NCI-H1694 treated with DMSO at 0.1 percent for 48 hours (cell line): ENCODE data around the gene ECHS1.
A peak's percentile ranks its signal among the peaks of the same experiment; 100 is the strongest.
"Not testable (repeated sequence)": the region's sequence is repeated elsewhere in the genome, so short reads cannot be mapped to it uniquely, and the experiment has no call there.

ENCODE experiments used
- DNase-seq: peaks from one replicate; lab custom pipeline; 2025; lab: John Stamatoyannopoulos, UW

ECHS1 gene

DNA sequence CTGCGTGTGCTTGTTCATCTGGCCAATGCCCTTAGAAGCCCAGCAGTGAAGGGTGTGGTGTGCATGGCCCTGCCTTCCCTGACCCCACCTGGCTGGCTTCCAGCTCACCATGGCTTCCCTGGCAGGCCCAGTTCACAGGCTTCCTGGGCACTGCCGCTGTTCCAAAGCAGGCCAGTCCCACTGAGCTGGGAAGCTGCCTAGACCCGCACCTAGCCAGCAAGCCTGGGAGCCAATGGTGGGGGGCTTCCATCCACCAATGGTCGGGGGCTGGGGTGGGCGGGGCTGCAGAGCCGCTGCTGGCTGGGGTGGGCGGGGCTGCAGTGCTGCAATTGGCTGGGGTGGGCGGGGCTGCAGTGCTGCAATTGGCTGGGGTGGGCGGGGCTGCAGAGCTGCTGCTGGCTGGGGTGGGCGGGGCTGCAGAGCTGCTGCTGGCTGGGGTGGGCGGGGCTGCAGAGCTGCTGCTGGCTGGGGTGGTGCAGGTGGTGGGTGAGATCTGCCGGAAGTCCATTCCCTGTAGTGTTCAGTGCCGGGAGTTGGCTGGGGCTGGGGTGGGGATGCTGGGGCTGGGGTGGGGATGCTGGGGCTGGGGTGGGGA, 48.9 kb downstream of the ECHS1 start:
- peak; percentile 20 for DNase-seq

DNA sequence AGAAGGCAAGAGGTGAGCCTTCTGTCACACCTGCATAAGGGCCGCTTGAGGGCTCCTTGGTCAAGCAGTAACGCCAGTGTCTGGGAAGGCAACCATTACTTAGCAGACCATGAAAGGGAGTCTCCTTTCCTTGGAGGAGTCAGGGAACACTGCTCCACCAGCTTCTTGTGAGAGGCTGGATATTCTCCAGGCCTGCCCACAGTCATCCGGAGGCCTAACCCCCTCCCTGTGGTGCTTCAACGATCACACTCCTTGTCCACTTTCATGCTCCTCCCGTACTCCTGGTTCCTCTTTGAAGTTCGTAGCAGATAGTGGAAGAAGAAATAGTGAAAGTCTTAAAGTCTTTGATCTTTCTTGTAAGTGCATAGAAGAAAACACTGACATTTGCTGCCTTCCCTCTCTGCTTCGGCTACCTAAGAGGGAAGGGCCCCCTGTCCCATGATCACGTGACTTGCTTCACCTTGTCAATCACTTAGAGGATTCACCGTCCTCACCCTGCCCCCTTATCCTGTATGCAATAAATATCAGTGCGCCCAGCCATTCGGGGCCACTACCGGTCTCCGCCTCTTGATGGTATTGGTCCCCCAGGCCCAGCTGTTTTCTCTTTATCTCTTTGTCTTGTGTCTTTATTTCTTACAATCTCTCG, 51.0 kb downstream of the ECHS1 start:
- DNase-seq = not testable (repeated sequence)

DNA sequence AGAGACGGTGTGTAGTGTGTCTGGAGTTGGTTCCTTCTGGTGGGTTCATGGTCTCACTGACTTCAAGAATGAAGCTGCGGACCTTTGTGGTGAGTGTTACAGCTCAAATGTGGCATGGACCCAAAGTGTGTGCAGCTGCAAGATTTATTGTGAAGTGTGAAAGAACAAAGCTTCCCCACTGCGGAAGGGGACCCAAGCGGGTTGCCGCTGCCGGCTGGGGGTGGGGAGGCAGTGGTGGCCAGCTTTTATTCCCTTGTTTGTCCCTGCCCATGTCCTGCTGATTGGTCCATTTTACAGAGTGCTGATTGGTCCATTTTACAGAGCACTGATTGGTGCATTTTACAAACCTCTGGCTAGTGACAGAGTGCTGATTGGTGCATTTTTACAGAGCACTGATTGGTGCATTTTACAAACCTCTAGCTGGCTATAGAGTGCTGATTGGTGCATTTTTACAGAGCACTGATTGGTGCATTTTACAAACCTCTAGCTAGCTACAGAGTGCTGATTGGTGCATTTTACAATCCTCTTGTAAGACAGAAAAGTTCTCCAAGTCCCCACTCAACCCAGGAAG, 52.2 kb downstream of the ECHS1 start:
- not testable (repeated sequence) for DNase-seq

DNA sequence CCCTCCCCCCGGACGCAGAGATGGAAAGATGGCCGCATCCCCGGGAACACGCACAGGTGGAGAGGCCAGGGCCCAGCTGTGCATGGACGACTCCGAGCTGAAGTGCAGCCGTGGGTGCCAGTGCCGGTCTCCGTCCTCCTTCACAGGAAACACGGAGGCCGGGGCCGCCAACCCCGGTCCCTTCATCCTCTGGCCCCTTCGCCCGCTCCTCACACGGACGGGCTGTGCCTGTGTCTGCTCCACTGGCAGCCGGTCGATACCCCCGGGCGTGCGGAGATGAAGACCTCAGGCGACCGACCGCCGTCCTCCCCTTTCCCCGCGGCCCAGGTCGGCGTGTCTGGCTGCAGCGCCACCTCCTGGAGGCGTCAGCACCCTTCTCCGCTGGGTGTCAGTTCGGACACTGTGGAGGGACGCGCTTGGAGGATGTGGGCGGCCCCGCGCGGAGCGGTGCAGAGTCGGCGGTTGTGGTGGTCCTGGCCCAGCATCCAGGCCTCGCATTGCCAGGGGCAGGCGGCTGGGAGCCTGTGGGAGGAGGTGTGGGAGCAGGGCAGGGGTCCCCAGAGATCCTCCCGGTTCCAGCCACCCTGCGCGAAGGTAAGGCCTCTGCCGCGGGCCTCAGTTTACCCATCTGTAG, 54.5 kb downstream of the ECHS1 start:
- DNase-seq = no peak

DNA sequence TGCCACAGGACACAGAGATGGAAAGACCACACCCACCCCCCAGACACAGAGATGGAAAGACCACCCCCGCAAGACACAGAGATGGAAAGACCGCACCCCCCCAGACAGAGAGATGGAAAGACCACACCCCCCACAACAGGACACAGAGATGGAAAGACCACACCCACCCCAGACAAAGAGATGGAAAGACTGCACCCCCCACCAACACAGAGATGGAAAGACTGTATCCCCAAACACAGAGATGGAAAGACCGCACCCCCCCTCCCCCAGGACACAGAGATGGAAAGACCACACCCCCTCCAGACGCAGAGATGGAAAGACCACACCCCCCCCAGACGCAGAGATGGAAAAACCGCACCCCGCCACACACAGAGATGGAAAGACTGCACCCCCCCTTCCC, 56.4 kb downstream of the ECHS1 start:
- no peak for DNase-seq

DNA sequence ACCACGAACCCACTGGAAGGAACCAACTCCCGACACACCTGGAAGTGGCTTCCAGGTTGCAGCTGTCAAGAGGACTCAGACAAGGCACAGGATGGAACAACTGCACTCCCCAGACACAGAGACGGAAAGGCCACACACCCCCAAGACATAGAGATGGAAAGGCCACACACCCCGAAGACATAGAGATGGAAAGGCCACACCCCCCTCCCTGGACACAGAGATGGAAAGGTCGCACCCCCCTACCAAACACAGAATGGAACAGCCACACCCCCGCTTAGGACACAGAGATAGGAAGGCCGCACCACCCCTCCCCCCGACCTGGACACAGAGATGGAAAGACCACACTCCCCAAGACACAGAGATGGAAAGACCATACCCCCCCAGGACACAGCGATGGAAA, 56.9 kb downstream of the ECHS1 start:
- DNase-seq = no peak

DNA sequence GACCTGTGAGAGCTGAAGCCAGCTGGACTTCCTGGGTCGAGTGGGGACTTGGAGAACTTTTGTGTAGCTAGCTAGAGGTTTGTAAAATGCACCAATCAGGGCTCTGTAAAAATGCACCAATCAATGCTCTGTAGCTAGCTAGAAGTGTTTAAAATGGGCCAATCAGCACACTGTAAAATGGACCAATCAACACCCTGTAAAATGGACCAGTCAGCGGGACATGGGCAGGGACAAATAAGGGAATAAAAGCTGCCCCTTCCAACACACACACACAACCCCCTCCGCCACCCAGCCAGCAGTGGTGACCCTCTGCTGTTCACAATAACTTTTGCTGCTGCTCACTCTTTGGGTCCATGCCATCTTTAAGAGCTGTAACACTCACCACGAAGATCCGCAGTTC, 57.3 kb downstream of the ECHS1 start:
- DNase-seq = no peak

DNA sequence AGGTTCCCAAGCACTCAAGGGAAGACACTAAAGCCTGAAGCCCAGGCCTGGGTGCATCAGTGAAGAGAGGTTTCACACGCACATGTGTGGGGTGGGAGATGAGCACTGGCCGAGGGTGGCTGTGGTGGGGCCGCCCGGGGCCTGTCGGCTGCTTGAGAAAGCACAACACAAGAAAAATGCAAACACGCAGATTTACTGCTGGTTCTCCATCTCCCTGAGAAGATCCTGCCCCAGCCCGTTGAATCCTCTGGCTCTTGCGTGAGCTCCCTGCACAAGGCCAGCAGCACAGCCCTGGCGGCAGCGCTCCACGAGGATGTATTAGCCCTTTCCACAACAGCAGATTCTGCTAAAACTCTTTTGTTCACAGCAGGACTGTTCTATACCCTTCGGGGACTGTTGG, 58.2 kb downstream of the ECHS1 start:
- DNase-seq = no peak

DNA sequence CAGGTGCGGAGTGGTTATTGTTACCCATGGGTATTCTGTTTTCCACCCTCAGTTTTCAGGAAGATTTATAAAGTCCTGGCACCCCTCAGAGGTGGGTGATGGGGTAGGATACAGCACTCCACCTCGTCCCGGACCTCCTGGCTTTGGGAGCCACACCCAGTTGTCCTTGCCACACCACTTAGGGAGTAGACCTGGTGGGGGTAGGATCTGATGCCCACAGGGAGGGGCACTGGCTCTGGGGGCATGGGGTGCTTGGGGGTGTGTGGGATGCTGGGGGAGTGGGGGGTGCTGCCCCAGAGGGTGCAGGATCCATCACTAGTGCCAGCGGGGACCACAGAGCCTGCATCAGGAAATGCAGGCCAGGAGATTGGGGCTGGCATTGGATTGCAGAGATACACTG, 60.0 kb downstream of the ECHS1 start:
- no peak for DNase-seq

DNA sequence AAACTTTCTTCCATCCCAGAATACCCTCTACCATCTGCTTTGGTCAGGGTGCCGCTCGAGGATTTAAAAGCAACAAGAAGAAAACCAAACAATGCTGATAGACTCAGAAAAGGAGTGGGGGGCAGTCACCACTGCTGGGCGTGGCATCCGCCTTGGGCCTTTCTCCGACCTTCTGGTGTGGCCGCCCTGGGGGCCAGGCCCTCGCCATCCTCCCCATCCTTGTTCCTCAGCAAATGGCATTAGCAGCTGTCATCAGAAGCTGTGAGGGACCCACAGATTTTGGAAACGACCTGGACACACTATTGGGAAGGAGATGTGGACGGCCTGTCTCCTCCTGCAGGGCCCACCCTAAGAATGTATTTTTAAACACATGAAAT, 60.4 kb downstream of the ECHS1 start:
- no peak for DNase-seq
